Neutrophil (primary cell): Measurements from ENCODE around the gene B9D2.
"Not testable (repeated sequence)": the region's sequence is repeated elsewhere in the genome, so short reads cannot be mapped to it uniquely, and the experiment has no call there.

ENCODE experiments used
- H3K27ac ChIP-seq: fragments of 200-600 bp; sonication (generic); 2 replicates; pipeline ENCODE4 v1.5.1; 2016; ENCODE audit warnings: mild to moderate bottlenecking, moderate library complexity
- H3K27me3 ChIP-seq: fragments of 200-600 bp; sonication (generic); 2 replicates; pipeline ENCODE4 v1.6.0; 2016; ENCODE audit warnings: mild to moderate bottlenecking
- H3K36me3 ChIP-seq: fragments of 200-600 bp; sonication (generic); 2 replicates; pipeline ENCODE4 v1.5.1; 2017
- H3K4me1 ChIP-seq, 2 experiments: fragments of 200-600 bp in 1 of 2; sonication (generic) in 1 of 2; 1 replicate in 1 of 2; 2 replicates in 1 of 2; pipeline versions ENCODE4 v1.5.1 to v1.6.1; 2013 to 2016; ENCODE audit warnings: low read depth in 1 of 2, low read length in 1 of 2, mild to moderate bottlenecking in 1 of 2, moderate library complexity in 1 of 2; ENCODE audit not compliant: control insufficient read depth in 1 of 2, insufficient read depth in 1 of 2
- H3K4me3 ChIP-seq, 2 experiments: fragments of 200-600 bp in 1 of 2; sonication (generic) in 1 of 2; 1 replicate in 1 of 2; 2 replicates in 1 of 2; pipeline ENCODE4 v1.5.1; 2013 to 2016; ENCODE audit warnings: low read depth in 1 of 2, low read length in 1 of 2, mild to moderate bottlenecking in 1 of 2, moderate library complexity in 1 of 2
- H3K9me3 ChIP-seq: fragments of 200-600 bp; sonication (generic); 2 replicates; pipeline ENCODE4 v1.5.1; 2016
- TF ChIP-seq, protein P1 (sequence below): fragments of 200-600 bp; sonication (generic); IDR thresholded peaks from 2 replicates; pipeline ENCODE4 v1.5.1; 2016; ENCODE audit warnings: antibody characterized with exemption

The B9D2 gene

GRCh38 chr19:41384351-41384750 is 20.4 kb upstream of the B9D2 start:
- H3K27ac ChIP-seq = no peak overlapping the region
- H3K4me1 ChIP-seq = peaks cover 40 to 43% of the 10 kb centered on the region in 2 experiments
- no peaks in the 10 kb centered on the region for H3K27me3 ChIP-seq
- no peaks in the 10 kb centered on the region for H3K9me3 ChIP-seq
- H3K36me3 ChIP-seq = peaks cover 61% of the 10 kb centered on the region
- H3K4me3 ChIP-seq = no peak overlapping the region
- TF ChIP-seq, protein P1, sequence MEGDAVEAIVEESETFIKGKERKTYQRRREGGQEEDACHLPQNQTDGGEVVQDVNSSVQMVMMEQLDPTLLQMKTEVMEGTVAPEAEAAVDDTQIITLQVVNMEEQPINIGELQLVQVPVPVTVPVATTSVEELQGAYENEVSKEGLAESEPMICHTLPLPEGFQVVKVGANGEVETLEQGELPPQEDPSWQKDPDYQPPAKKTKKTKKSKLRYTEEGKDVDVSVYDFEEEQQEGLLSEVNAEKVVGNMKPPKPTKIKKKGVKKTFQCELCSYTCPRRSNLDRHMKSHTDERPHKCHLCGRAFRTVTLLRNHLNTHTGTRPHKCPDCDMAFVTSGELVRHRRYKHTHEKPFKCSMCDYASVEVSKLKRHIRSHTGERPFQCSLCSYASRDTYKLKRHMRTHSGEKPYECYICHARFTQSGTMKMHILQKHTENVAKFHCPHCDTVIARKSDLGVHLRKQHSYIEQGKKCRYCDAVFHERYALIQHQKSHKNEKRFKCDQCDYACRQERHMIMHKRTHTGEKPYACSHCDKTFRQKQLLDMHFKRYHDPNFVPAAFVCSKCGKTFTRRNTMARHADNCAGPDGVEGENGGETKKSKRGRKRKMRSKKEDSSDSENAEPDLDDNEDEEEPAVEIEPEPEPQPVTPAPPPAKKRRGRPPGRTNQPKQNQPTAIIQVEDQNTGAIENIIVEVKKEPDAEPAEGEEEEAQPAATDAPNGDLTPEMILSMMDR = no peak

DNA sequence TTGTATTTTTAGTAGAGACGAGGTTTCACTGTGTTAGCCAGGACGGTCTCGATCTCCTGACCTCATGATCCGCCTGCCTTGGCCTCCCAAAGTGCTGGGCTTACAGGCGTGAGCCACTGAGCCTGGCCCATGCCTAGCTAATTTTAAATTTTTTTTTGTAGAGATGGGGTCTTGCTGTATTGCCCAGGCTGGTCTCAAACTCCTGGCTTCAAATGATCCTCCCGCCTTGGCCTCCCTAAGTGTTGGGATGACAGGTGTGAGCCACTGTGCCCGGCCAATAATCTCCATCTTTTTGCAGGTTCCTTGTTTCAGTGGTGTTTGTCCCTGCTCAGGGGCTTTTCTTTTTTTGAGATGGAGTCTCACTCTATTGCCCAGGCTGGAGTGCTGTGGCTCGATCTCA is 17.6 kb upstream of the B9D2 start:
- H3K27ac ChIP-seq, H3K27me3 ChIP-seq, H3K4me3 ChIP-seq, H3K9me3 ChIP-seq: not testable (repeated sequence)
- Histone ChIP-seq H3K36me3 (peaks cover 61% of the 10 kb centered on the region), H3K4me1 (peaks cover 46 to 47% of the 10 kb centered on the region in 2 experiments)

GRCh38 chr19:41377977-41378709 is 14.2 kb upstream of the B9D2 start:
- no peaks in the 10 kb centered on the region for H3K27me3 ChIP-seq
- H3K4me1 ChIP-seq = peaks cover 51% of the 10 kb centered on the region in 2 experiments
- peak overlapping the region; percentile 85 for H3K27ac ChIP-seq
- TF ChIP-seq, protein P1 = peak; percentile 42
- H3K36me3 ChIP-seq = peaks cover 30% of the 10 kb centered on the region
- peak overlapping the region; percentile 84 to 91 for H3K4me3 ChIP-seq
- no peaks in the 10 kb centered on the region for H3K9me3 ChIP-seq

DNA sequence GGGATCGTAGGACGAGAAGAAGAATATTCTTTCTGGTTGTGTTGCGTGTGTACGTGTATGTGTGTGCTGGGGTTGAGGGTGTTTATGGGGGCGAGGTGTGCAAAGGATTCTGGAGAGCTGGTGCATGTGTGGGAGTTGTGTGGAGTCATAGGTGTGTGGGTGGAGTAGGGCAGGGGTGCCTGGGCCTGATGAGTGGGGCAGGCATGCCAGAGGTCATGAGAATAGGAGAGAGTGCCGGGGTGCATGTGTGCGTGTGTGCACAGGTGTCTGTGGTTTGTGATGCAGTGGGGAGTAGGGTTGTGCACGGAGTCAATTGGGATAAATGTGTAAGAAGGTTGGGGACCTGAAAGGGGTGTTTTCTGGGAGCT is 13.0 kb upstream of the B9D2 start:
- Histone ChIP-seq H3K4me3 (peak overlapping the region; percentile 84 to 91), H3K27ac (peak overlapping the region; percentile 85)
- TF ChIP-seq, protein P1 = no peak

DNA sequence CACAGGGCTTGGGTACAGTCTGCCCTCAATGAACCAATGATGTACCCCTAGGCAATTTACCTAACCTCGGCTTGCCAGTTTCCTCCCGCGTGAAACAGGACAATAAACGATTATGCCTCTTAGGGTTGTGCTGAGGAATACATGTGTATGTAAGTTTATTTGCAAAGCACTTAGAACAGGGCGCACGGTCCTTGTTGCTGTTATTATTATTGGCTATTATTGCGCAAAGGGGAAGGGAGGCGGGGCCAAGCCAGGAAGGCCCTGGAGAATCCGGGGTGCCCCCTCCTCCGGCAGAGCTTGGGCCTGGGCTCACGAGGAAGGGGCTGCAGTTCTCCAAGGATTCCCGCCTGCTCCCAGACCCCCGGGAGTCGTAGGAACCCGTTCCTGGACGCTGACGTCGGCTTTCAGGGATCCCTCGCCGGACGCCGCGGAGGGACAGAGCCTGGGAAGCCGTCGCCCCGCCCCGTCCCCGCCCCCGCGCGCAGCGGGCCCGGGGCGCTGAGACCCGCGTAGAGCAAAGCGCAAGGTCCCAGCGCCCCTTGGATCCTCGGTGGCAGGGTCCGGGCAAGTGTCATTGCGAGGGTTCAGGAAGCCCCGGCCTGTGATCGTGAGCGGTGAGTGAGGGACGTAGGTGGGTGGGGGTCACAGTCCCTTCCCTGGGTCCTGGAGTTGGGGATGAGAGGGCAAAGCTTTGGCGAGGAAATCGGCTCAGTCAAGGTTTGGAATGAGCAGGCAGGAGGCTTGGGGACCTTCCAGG is 12.5 kb upstream of the B9D2 start, which contains the start of gene TMEM91:
TSS of gene TMEM91 (plus strand) at position 293 of the 757 bp plus-strand sequence. CDS start 1,777 bp downstream, outside the sequence.
- Histone ChIP-seq H3K9me3 (no peaks in the 10 kb centered on the region), H3K4me1 (peaks cover 57 to 61% of the 10 kb centered on the region in 2 experiments), H3K27me3 (no peaks in the 10 kb centered on the region), H3K36me3 (peaks cover 14% of the 10 kb centered on the region), H3K4me3 (peak within 1 kb of the TSS; percentile 84 to 91), H3K27ac (peak within 1 kb of the TSS; percentile 85)
- TF ChIP-seq, protein P1 = no peak

More for the DNA sequence above, 13.0 kb upstream of the B9D2 start:
- H3K9me3 ChIP-seq = no peaks in the 10 kb centered on the region
- H3K4me1 ChIP-seq = peaks cover 51 to 56% of the 10 kb centered on the region in 2 experiments
- H3K27me3 ChIP-seq = no peaks in the 10 kb centered on the region
- peaks cover 18% of the 10 kb centered on the region for H3K36me3 ChIP-seq

DNA sequence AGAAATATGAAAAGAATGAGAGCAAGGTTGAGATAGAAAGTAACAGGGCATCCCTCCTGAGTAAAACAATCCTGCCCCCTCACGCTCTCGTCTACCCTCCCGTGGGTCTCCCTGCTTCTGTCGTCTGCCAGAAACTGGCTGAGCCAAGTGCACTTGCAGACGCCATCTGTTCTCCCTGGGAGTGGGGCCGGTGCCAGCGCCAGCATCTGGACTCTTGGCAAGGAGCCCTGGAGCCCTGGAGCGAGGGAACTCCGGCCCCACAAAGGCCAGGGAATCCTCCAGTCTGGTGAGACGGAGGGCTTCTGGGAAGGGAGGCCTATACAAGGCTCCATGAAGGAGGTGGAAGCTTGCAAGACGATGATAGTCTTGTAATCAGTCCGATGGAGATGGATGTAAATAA is 10.0 kb upstream of the B9D2 start:
- Histone ChIP-seq H3K9me3 (no peaks in the 10 kb centered on the region), H3K4me3 (no peak overlapping the region), H3K36me3 (peaks cover 8% of the 10 kb centered on the region), H3K27ac (no peak overlapping the region), H3K4me1 (peaks cover 58 to 60% of the 10 kb centered on the region in 2 experiments), H3K27me3 (no peaks in the 10 kb centered on the region)
- TF ChIP-seq, protein P1 = no peak
